ENCODE results near the gene COPZ2.
"Not testable (repeated sequence)": the region's sequence is repeated elsewhere in the genome, so short reads cannot be mapped to it uniquely, and the experiment has no call there.

COPZ2 gene

GRCh38 chr17:48014595-48015111 lies 22.9 kb downstream of the COPZ2 start:
- Histone ChIP-seq H3K4me3 (no peak overlapping the region), H3K27ac (no peak overlapping the region)

GRCh38 chr17:48013876-48014594 lies 23.6 kb downstream of the COPZ2 start:
- Histone ChIP-seq H3K27ac (no peak overlapping the region), H3K4me3 (no peak overlapping the region)

DNA sequence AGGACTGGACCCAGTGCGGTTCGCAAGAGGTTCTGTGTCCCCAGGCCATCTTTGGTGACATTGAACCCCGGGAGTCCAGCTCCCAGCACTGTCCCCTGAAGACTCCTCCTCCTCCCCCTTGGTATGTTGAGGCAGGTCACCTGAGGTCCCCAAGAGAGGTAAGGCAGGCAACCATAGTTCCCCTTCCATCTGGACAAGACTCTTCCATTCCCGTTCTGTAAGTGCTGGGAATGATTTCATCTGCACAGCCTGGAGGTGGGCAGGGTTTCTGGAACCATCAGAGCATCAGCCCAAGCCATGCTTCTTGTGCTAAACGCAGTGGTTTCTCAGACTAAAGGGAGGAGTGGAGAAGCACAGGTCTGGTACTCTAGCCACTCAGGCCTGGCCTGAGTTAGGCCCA lies 24.9 kb downstream of the COPZ2 start:
- Histone ChIP-seq H3K27ac (no peak overlapping the region), H3K4me3 (peak overlapping the region in 2 of 7 experiments; percentile 7 to 30)

DNA sequence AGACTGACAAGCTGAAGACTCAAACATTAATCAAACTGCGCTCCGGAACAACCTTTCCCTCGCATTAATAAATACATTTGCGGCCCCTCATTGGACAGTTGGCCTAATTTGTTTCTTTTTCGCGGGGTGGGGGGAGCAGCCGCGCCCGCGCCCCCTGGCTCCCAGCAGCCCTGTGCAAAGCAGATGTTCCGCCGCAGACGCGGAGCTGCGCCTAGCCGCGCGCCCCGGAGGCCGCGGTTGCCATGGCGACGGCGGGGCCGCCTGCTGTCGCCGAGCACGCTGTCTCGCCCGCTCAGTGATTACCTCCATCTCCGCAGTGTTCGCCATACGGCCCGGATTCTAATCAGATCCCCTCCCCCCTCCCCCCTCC lies 25.5 kb downstream of the COPZ2 start:
- Histone ChIP-seq H3K27ac (no peak overlapping the region), H3K4me3 (peak overlapping the region; percentile 7 to 34 (median 24))

DNA sequence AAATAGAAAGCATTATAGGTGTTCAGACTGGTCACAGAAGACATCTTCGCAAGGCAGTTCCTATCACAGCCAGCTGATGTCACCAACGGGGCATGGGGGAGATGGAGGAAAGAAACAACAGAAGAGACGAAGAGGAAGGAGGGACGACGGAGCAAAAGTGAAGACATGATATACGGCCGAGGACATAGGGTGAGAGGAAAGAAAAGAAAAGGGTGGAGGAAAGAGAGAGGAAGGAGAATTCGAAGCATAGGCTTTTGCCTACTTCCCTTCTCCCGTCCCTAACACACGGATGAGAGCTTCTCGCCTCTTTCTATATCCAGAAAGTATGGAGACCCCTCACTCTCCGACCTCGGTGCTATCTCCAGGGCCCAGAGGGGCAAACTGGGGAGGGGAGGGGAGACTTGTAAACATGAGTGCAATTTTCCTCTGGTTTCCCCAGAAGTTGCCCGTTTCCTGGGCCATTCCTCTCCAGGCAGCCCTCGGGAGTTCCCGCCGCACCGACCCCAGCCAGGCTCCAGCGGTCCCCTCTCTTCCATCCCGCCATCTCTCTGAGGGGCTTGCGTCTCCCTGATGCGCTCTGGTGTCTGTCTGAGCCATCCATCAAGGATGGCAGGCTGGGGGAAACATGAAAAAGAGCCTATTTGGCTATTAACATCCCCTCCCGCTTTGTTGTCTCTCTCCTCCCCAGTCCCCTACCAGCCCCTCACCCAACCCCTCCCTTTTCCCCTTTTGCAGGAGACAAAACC lies 26.0 kb downstream of the COPZ2 start:
- H3K27ac ChIP-seq, result no peak overlapping the region
- peak overlapping the region; percentile 7 to 34 (median 24) for H3K4me3 ChIP-seq

GRCh38 chr17:48010193-48010592 lies 27.4 kb downstream of the COPZ2 start:
- H3K27ac ChIP-seq, result no peak overlapping the region
- H3K4me3 ChIP-seq, result no peak overlapping the region

DNA sequence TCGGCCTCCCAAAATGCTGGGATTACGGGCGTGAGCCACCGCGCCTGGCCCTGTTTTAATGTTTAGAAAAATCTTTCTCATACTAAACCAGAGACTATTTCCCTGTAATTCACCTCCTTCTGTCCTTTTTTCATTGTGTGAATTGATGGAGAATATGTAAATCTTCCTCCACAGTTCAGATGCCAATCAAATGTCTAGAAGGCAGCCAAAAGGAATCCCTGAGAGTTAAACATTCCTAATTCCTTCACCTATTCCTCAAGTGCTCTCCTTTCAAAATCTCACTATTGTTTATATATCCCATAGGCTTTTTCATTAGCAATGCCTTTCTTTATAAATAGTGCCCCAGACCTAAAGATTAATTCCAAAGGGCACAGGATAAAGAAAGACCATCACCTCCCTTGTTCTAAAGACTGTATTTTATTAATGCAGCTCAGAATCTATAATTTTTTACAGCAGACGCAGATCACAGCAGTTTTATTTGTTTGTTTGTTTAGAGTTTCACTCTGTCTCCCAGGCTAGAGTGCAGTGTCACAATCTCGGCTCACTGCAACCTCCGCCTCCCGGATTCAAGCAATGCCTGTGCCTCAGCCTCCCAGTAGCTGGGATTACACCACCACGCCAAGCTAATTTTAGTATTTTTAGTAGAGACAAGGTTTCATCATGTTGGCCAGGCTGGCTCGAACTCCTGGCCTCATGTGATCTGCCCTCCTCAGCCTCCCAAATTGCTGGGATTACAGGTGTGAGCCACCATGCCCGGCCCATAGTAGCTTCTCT lies 30.5 kb downstream of the COPZ2 start:
- H3K27ac ChIP-seq, result no peak overlapping the region
- H3K4me3 ChIP-seq, result no peak overlapping the region

GRCh38 chr17:48004983-48005382 lies 32.6 kb downstream of the COPZ2 start:
- Histone ChIP-seq H3K27ac (peak overlapping the region in 2 of 21 experiments; percentile 3 to 52), H3K4me3 (no peak overlapping the region)

- H3K27ac ChIP-seq, result peak overlapping the region in 14 of 21 experiments; percentile 16 to 88 (median 70)
Measured at GRCh38 chr17:48003417-48004151, 34.0 kb downstream of the COPZ2 start.

GRCh38 chr17:48002916-48003416 lies 34.6 kb downstream of the COPZ2 start:
- no peak overlapping the region for H3K4me3 ChIP-seq
- peak overlapping the region in 16 of 21 experiments; percentile 9 to 88 (median 68) for H3K27ac ChIP-seq

More at GRCh38 chr17:48003417-48004151, 34.0 kb downstream of the COPZ2 start:
- H3K4me3 ChIP-seq, result no peak overlapping the region

- Histone ChIP-seq H3K27ac (peak overlapping the region in 17 of 21 experiments; percentile 9 to 88 (median 70)), H3K4me3 (no peak overlapping the region)
Measured at GRCh38 chr17:48002266-48002915, 35.2 kb downstream of the COPZ2 start.

DNA sequence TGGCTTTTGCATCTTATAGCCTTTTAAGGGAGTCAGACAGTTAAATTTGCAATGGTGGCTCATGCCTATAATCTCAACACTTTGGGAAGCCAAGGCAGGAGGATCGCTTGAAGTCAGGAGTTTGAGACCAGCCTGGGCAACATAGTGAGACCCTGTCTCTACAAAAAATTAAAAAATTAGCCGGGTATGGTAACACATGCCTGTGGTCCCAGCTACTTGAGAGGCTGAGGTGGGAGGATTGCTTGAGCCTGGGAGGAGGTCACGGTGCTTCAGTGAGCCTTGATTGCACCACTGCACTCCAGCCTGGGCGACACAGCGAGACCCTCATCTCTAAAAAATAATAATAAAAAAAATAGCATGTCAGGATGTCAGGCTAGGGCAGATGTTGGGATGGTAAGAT lies 35.9 kb downstream of the COPZ2 start:
- H3K27ac ChIP-seq, result peak overlapping the region in 14 of 21 experiments; percentile 9 to 88 (median 72)

DNA sequence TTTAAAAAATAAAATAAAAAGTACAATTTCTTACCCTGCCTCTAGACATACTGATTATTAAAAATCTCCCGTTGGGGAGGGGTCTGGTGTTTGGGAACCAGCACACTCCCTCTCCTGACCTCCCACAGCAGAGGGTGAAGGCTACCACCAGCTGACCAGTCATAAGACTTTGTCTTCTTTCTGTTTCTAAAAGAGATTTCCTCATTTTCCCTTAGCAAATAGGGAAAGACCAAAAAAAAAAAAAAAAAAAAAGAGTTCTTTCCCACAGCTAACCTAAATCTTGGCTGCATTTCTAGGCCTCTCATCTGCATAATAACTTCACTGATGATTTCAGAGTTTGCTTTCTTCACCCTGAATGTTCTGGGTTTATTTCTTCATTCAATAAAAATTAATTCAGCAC lies 36.4 kb downstream of the COPZ2 start:
- peak overlapping the region in 7 of 21 experiments; percentile 60 to 88 (median 72) for H3K27ac ChIP-seq
- H3K4me3 ChIP-seq, result no peak overlapping the region

More for the DNA sequence above, 35.9 kb downstream of the COPZ2 start:
- not testable (repeated sequence) for H3K4me3 ChIP-seq

DNA sequence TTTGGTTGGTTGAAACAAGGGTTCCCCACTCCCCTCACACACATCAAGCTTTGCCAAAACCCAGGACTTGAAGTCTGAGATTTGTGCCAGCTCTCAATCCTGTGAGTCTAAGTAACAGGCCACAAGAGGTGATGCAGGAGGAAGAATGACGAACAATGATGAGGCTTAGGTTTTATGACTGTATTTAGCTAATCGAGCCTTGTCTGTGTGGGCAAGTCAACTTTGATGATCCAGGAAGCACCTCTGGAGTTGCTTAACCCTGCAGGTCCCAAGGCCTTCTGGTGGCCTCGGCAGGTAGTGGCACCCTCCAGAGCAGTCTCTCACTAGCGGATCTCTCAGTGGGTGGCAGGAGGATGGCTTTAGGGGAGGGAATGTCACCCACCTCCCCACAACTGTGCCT lies 38.0 kb downstream of the COPZ2 start:
- H3K4me3 ChIP-seq, result no peak overlapping the region
- peak overlapping the region in 1 of 21 experiments; percentile 14 for H3K27ac ChIP-seq

DNA sequence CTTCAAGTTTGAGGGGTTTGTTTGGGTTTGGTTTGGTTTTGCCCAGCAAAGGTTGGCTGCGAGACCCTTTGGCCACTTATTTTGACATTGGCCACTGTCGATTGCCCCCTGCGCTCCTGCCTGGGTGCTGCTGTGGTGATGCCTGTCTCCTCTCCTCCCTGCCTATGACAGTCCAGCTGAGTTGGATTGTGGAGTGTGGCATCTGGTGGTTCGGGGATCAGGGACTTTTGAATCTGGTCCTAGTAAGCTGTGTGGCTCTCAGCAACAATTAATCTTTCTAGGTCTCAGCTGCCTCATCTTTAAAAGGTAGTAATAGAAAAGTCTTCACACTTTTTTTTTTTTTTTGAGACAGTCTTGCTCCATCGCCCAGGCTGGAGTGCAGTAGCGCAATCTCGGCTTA lies 39.6 kb downstream of the COPZ2 start:
- no peak overlapping the region for H3K27ac ChIP-seq
- H3K4me3 ChIP-seq, result no peak overlapping the region

- no peak overlapping the region for H3K4me3 ChIP-seq
- no peak overlapping the region for H3K27ac ChIP-seq
Measured at GRCh38 chr17:47997586-47997985, 40.0 kb downstream of the COPZ2 start.

GRCh38 chr17:47996201-47996600 lies 41.4 kb downstream of the COPZ2 start:
- no peak overlapping the region for H3K4me3 ChIP-seq
- H3K27ac ChIP-seq, result no peak overlapping the region

DNA sequence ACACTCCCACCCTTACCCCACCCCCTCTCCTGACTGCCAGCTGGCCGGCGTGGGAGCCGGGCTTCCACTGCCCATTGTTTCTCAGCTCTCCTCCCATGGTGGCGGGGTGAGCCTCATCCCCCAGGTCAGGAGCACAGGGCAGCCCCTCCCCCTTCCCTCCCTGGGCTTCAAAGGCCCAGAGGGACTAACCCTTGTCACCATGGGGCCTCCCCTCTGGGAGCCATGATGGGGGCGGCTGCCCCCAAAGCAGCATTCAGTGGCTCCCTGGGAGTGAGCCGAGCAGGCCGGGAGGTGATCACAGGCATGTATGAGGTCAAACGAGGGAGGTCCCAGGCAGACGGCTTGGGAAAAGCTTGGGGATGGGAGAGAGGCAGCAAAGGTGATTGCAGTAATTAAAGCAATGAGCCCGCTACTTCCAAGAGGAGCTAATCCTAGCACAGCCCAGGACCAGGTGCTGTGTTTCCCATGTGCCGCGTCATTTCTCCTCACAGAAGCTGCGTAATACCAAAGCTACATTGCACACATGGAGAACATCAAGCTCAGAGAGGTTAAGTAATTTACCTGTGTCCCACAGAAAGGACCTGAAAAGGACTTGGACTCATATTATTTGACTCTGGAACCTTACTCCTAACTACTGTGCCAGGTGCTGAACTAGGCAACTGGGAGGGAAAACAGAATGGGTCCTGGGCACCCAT lies 42.2 kb downstream of the COPZ2 start:
- Histone ChIP-seq H3K27ac (no peak overlapping the region), H3K4me3 (no peak overlapping the region)
